Measurements from ENCODE around the gene RNF223. TPM values are rescaled to one million over a fixed set of nuclear protein-coding genes. Genes with fewer than 3 reads are reported as not detected.

RNF223 gene
- total and polyA plus RNA-seq, 4 donors: 0.14 TPM; not detected in 3

- Histone ChIP-seq H3K9me3 (ENCODE audit: control insufficient read depth in 4 of 4, low read length in 3 of 4) (no peaks in the 10 kb centered on the region), H3K27me3 (ENCODE audit: control insufficient read depth in 4 of 4, insufficient read depth in 4 of 4, low read length in 3 of 4) (no peaks in the 10 kb centered on the region), H3K9ac (ENCODE audit: low read depth in 1 of 2, low read length in 2 of 2) (no peak overlapping the region), H3K36me3 (ENCODE audit: control insufficient read depth in 4 of 4, insufficient read depth in 3 of 4, low read depth in 1 of 4, low read length in 3 of 4) (peaks cover 0 to 26% (median 8%) of the 10 kb centered on the region in 4 donors), H3K4me3 (ENCODE audit: low read depth in 1 of 3, low read length in 3 of 3) (no peak overlapping the region), H3K27ac (ENCODE audit: low read depth in 1 of 2, low read length in 2 of 2) (no peak overlapping the region), H3K4me1 (ENCODE audit: control insufficient read depth in 4 of 4, insufficient read depth in 4 of 4, low read length in 3 of 4) (peaks cover 8 to 10% (median 9%) of the 10 kb centered on the region in 4 donors)
- TF ChIP-seq HNF4A (conservative IDR thresholded peaks at IDR 0.05): no peak
- TF ChIP-seq FOXA1 (IDR thresholded peaks at IDR 0.05): no peak
- TF ChIP-seq JUND (IDR thresholded peaks at IDR 0.05): no peak
- no peak for TF ChIP-seq EGR1 (IDR thresholded peaks at IDR 0.05; ENCODE audit: low read depth in 2 of 2)
- TF ChIP-seq CTCF (IDR thresholded peaks at IDR 0.05; ENCODE audit: low read depth, low read length, missing input control): no peak
- no peak for TF ChIP-seq HNF4G (IDR thresholded peaks at IDR 0.05)
- TF ChIP-seq NR2F2 (IDR thresholded peaks at IDR 0.05): no peak
- TF ChIP-seq, protein P1, sequence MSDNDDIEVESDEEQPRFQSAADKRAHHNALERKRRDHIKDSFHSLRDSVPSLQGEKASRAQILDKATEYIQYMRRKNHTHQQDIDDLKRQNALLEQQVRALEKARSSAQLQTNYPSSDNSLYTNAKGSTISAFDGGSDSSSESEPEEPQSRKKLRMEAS (IDR thresholded peaks at IDR 0.05): no peak
- TF ChIP-seq FOXA2 (IDR thresholded peaks at IDR 0.05): no peak
- TF ChIP-seq RAD21 (IDR thresholded peaks at IDR 0.05): no peak
- TF ChIP-seq RXRA (IDR thresholded peaks at IDR 0.05): no peak
- no peak for TF ChIP-seq SP1 (IDR thresholded peaks at IDR 0.05)
- no peak for TF ChIP-seq REST (IDR thresholded peaks at IDR 0.05)
- no peak for TF ChIP-seq YY1 (IDR thresholded peaks at IDR 0.05)
- no peak for TF ChIP-seq TAF1 (conservative IDR thresholded peaks at IDR 0.05)
- TF ChIP-seq, protein P2, sequence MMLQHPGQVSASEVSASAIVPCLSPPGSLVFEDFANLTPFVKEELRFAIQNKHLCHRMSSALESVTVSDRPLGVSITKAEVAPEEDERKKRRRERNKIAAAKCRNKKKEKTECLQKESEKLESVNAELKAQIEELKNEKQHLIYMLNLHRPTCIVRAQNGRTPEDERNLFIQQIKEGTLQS (IDR thresholded peaks at IDR 0.05): no peak
- TF ChIP-seq, protein P3, sequence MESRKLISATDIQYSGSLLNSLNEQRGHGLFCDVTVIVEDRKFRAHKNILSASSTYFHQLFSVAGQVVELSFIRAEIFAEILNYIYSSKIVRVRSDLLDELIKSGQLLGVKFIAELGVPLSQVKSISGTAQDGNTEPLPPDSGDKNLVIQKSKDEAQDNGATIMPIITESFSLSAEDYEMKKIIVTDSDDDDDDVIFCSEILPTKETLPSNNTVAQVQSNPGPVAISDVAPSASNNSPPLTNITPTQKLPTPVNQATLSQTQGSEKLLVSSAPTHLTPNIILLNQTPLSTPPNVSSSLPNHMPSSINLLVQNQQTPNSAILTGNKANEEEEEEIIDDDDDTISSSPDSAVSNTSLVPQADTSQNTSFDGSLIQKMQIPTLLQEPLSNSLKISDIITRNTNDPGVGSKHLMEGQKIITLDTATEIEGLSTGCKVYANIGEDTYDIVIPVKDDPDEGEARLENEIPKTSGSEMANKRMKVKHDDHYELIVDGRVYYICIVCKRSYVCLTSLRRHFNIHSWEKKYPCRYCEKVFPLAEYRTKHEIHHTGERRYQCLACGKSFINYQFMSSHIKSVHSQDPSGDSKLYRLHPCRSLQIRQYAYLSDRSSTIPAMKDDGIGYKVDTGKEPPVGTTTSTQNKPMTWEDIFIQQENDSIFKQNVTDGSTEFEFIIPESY (IDR thresholded peaks at IDR 0.05): no peak
- WGBS: 96% methylated on average over 34 of the region's 34 CpGs
- DNase-seq (ENCODE audit: low spot score): no peak
Observed at GRCh38 chr1:1044455-1045078, 29.5 kb downstream of the RNF223 start.

Data from liver (tissue), 9 donors.